ENCODE results near the gene TSPAN31. TPM values are rescaled to one million over a fixed set of nuclear protein-coding genes. Genes with fewer than 3 reads are reported as not detected.

The TSPAN31 gene
- total RNA-seq, 1 experiment from 2014 or later: 64.1 TPM

DNA sequence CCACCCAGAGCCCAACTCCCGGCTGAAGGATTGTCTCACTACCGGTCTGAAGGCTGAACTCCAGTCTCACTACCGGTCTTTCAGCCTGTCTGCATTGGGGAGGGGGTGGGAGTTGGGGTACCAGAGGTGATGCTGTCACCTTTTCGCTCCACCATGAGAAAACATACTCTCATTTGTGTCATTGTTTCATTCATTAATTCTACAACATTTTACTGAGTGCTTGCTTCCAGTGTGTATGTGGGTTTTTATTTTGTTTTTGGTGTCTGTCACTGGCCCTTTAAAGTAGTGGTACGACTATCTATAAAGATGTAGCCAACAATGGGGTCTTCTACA, 7.8 kb downstream of the TSPAN31 start:
- no peak for DNase-seq (ENCODE audit: low spot score)

DNA sequence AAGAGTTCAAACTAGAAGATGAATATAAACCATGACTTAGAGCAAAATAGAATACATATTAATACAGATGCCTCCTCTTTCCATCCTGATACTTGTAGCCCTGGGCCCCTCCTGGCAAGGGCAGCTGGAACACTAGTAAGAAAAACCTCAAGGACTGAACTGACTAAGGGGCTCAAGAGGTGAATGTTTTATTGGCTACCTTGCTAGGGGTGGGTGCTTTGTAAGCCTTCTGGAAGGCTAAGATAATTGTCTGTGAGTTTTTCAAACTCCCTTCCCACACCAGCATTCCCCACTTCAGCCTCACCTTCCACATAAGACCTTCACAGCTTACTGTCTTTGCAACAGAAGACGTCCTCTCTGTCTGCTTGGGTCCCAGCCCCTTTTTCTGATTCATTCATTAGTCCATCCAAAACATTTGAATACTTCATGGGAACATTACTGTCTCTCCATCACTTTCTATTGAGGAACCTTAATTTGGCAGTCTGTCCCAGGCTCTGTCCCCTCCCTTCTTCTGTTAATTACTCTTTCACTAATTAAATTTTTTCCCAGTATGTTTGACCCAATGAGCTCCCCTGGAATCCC, 9.0 kb downstream of the TSPAN31 start:
- no peak for DNase-seq (ENCODE audit: low spot score)

DNA sequence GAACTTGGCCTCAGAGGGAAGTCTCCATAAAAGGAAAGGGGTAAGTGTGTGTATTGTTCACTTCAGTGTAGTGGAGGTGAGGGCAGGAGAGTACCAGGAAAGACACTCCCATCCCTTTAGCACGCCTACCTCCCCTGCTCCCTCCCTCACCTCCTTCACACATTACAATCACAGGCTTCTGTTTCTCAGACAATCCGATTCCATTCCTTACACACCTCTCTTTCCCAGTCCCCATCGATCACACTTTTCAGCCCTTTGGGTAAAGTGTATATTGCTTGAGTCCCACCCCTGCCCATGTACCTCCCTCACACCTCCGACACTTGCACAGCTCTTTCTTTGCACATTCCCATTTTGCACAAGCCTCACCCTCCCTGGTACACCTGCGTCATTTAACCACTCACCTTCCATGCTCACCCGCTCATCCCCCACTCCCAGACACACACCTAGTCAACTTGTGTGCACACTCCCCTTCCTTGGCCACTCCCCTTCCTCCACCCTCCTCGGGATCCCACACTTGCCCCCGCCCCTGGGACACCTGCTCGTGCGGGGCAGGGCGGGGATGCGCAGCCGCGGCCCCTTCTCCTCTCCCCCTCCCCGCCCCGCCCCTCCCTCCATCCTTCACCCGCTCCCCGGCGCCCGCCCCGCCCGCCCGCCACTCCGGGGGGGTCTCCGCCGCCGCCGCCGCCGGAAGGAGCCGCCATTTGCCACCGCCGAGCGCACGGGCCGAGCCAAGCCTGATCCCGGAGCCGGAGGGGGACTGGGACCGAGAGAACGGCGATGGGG, 9.8 kb downstream of the TSPAN31 start, which contains the start of gene MARCHF9:
Gene MARCHF9 (plus strand): TSS at position 693 of the 783 bp plus-strand sequence. CDS start 426 bp downstream, outside the sequence.
- DNase-seq (ENCODE audit: low spot score): peak; percentile 37

DNA sequence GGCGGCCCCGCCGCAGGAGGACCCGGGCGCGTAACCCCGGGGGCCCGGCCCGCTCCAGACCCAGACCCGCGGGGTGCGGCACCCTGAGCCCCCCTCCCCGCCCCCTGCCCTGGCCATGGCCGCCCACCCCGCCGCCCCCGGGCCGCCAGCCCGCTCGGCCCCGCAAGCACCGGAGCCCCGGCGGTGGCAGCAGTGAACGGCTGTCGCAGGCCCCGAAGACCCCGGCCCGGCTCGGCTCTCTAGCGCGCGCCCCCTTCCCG, 10.3 kb downstream of the TSPAN31 start:
- no peak for DNase-seq (ENCODE audit: low spot score)

DNA sequence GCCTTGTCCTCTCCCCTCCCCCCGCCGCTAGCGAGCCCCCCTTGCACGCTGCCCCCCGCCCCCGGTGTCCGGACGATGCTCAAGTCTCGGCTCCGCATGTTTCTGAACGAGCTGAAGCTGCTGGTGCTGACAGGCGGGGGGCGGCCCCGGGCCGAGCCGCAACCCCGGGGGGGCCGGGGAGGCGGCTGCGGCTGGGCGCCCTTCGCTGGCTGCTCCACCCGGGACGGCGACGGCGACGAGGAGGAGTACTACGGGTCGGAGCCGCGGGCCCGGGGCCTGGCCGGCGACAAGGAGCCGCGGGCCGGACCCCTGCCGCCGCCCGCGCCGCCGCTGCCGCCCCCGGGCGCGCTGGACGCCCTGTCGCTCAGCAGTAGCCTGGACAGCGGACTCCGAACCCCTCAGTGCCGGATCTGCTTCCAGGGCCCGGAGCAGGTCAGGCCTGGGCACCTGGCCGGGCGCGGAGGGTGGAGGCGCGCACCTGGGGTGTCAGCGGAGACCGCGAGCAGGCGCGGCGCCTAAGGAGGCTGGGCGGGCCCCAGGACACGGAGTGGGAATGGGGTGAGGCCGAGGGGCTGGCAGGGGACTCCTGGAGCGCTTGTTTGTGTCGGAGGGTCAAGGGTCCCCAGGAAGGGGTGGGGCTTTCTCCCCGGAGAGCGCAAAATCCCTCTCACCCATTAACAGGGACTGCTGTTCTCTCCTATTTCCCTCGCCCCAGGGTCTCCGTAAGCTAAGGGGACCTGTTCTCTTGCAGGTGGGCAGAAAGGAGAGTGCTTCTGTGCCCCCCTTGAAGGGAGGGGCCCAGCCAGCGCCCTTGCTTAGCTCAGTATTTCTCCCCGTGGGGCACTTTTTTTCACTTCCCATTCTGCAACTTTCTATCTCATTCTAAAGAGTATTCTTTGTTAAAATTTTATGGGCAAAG, 10.9 kb downstream of the TSPAN31 start:
- no peak for DNase-seq (ENCODE audit: low spot score)

DNA sequence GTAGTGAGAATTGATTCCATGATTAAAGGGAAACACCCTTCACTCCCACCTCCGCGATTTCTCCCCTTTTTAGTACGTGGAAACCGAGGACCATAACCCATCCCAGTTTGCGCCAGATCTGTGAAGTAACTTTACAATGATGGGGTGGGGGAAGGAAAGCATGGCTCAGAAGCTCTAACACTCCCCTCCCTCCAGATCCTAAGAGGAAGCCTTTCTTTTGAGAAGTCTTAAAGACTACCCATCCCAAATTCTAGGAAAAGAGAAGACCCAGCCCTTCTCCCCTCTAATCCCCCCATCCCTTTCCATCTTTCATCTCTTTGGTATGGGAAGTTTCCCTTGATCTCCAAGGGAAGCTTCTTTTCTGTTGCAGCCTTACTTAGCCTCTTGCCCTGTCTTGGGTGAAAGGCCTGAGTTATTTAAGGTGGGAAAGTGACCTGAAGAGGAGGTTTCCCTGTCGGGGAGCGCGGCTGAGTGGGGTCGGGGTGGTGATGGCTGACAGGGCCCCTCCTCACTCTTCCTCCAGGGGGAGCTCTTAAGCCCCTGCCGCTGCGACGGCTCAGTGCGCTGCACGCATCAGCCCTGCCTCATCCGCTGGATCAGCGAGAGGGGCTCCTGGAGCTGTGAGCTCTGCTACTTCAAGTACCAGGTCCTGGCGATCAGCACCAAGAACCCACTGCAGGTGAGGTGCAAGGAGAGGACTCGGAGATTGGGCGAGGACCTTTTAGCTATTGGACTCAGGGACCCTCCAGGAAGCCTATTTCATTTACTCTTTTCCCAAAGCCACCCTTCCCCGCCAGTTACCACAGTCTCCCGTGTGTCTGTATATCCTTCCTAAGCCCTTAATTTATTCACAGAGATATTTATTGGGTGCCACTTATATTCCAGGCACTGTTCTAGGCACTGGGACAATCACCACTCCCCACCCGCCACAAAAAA, 11.8 kb downstream of the TSPAN31 start:
- DNase-seq (ENCODE audit: low spot score): no peak

DNA sequence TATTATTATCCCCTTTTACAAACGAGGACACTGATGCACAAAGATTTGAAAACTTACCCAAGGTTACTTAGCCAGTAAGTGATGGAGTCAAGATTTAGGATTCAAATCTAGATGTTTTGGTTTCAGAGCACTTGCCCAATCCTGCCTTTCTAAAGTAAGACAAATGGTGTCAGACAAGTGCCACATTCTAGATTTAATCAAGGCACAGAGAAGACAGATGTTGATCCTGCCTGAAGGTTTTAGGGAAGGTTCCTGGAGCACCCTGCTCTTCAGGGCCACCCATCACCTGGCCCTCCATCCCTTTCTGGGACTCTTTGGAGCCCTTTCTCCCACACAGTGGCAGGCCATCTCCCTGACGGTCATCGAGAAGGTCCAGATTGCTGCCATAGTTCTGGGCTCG, 12.9 kb downstream of the TSPAN31 start:
- DNase-seq (ENCODE audit: low spot score): no peak

DNA sequence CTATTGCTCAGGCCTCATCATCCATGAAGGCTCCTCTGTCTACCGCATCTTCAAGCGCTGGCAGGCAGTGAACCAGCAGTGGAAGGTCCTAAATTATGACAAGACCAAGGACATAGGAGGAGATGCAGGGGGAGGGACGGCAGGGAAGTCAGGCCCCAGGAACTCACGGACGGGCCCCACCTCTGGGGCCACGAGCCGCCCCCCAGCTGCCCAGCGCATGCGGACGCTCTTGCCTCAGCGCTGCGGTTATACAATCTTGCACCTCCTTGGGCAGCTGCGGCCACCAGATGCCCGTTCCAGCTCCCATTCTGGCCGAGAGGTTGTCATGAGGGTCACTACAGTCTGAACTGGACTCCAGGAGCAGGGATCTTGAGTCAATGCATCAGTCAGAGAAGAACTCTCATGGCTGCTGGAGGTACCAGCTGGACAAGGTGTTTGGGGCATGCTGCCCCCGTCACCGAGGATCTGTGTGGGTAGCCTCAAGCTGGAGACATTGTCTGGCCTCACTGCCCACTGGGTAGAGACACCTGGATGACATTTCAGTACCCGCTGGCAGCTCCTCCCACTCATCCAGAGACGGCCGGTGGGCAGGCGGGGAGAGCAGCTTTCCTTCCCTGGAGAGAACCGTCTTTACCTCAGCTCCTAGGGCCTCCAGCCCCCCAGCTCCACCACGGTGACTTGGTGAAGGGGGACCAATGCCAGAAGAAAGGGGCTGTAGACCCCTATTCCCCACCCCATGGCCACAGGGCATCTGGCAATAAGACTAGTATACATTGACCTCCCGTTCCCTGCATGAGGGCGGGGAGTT, 13.9 kb downstream of the TSPAN31 start:
- no peak for DNase-seq (ENCODE audit: low spot score)

DNA sequence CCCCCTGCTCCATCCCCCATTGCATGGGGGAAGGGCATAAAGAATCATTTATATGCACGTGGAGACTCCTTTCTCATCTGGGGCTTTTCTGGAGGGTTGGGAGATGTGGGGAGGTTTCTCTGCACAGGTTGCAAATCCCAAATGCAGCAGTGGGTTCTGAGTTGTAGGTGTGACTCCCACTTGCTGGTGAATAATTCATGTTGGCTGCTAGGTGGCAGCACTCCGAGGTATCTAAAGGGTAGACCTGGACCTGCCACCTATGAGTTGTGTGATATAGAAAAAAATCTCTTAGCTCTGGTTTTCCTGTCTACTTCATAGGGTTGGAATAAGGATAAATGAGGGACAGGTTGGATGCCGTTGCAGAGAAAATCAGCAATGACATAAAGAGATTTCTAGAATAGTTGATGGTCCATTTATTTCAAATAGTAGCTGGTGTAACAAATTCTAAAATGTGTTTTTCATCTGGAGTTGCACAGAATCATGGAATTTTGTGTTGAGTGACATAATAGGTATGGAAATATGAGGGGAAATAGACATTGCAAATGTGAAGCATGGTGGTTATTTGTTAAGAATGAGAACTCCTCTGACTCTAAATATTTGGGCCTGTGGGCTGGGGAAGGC, 14.6 kb downstream of the TSPAN31 start:
- DNase-seq (ENCODE audit: low spot score): peak; percentile 39

DNA sequence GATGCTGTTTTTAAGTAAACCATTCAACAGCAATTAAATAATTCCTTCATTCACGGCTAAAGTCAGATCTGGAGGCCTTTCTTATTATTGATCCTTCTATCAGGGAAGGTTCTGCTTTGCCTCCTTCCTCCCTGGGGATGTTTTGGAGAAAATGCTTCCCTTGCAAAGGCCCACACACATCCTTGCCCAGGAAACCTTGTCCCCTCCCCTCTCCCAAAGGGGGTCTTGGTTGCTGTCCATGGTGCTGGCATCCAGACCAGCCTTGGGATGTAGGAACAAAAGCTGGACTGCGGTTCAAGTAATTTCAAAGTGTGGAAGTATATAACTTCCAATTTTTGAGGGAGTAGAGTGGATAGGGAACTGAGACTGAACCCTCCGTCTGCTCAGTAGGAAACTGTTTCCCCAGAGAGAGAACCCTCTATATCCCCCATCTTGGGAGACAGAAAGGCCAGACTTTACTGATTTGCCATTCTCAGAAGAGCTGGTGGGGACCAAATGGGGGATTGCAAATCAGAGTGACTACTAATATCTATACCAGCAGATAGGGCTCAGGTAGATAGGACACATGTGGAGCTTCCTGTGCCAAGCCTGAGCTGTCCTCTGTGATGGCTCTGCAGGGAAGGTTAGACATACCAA, 15.6 kb downstream of the TSPAN31 start:
- no peak for DNase-seq (ENCODE audit: low spot score)

DNA sequence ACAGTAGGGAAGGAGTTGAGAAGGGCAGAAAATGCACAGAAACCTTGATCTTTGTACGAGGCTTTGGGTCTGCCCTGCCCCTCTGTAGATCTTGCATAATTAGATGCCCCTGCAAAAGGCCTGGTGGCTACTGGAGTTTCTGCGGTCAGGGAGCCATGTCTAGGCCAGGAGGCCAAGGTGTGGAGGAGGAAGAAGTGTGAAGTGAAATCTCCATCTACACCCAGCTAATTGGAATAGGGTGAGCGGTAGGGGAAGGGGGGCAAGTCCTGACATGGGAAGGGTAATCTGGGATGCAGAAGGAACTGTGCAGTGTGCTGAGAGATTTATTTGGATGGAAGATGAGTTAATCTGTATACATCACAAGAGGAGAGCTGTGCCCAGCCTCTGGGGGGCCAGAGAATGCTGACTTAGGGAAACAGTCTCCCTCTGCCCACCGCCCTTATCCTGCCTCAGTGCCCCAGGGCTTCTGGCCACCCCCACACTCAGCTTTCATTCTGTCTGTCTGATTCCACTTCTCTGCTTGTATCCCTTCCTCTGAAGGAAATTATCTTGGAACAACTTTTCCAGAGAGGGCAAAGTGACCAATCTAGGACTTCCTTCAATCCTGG, 16.7 kb downstream of the TSPAN31 start:
- no peak for DNase-seq (ENCODE audit: low spot score)

DNA sequence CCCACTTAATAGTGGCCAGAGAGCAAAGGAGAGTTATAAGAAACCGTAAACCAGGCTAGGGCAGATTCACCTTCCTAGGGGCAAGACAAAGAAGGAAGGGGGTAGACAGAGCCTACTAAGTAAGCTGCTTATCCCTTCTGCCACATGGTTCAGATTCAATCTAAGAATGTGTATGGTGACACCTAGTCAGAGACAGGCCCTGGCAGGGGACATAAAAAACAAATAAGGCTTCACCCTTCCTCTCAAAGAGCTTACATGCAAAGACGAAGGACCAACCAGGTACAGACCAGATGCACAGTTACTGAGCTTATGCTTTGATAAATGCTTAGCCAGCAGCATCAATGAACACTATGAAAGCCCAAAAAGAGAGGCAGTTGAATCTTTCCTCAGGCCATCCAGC, 17.6 kb downstream of the TSPAN31 start:
- no peak for DNase-seq (ENCODE audit: low spot score)

DNA sequence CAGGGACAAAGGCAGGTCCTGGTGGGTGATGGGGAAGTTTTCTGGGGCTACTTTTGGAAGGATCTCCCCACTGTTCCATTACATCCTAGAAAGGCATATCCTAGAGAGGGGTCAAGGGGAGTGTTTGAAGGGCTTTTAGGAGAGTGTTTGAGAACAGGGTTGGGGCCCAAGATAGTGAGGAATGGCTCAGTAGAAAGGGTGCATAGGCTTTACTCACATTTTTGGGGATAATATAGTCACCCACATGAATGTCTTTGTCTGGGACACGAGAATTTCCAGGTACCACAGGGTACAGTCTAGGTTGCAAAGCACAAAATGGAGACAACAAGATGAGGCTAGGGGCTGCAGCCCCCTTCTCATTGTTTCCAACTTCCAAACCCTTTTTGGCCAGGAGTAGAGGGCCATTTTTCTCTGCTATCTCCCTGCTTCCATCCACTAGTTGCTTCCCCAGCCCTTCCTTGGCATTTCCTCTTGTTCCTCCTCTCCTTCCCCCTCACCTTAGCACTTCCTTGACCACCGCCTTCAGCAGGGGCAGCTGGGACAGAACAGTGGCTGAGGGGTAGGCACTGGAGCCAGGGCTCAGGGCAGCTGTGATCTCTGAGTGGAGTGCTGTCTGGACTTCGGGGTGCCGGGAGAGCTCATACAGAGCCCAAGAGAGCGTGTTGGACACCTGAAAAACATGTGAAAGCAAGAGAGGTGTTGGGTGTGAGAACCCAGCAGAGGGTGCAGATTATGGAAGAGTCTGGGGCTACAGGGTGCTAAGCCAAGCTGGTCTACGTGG, 19.2 kb downstream of the TSPAN31 start:
- no peak for DNase-seq (ENCODE audit: low spot score)

DNA sequence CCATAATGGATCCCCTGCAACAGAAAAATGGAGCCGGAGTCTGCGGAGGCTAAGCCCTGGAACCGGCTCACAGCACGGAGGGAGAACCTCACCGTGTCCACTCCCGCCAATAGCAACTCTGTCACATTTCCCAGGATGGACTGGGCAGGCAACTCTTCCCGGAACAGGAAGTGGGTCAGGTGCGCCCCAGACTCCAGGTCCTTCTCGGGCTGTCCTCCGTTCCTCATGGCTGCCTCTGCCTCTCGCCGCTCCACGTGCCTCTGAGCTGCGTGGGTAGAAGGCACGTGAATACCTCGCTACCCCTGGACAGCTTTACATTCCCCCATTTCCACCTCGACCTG, 19.8 kb downstream of the TSPAN31 start:
- DNase-seq (ENCODE audit: low spot score): no peak

DNA sequence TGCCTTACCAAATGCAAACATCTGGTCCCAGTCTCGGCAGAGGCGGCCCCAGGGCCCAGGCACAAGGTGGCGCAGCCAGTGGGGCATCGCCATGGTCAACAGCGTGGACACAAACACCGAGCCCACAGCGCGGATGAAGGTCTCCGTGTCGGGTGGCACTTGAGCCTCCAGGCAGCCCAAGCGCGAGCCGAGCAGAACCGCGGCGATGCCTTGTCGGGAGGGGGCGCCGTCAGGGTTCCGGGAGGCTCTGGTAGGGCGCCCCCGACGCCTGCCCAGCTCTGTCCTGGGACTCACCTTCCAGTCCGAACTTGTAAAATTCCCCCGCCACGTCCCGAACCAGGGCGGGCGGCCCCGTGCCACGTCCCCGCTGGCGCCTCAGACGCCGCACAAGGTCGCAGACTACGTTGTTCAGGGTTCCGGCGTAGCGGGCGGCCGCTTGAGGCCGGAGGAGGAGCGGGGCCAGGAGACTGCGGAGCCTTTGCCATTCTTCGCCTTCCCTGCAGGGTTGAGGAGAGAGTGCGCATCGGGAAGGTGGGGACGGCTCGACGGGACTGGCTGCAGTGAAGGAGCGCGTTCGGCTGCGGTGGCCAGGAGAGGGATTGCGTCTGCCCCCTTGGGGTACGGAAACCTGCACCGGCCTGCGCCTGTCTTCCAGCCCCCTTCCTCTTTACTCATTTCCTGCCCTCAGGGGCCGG, 20.3 kb downstream of the TSPAN31 start:
- no peak for DNase-seq (ENCODE audit: low spot score)

DNA sequence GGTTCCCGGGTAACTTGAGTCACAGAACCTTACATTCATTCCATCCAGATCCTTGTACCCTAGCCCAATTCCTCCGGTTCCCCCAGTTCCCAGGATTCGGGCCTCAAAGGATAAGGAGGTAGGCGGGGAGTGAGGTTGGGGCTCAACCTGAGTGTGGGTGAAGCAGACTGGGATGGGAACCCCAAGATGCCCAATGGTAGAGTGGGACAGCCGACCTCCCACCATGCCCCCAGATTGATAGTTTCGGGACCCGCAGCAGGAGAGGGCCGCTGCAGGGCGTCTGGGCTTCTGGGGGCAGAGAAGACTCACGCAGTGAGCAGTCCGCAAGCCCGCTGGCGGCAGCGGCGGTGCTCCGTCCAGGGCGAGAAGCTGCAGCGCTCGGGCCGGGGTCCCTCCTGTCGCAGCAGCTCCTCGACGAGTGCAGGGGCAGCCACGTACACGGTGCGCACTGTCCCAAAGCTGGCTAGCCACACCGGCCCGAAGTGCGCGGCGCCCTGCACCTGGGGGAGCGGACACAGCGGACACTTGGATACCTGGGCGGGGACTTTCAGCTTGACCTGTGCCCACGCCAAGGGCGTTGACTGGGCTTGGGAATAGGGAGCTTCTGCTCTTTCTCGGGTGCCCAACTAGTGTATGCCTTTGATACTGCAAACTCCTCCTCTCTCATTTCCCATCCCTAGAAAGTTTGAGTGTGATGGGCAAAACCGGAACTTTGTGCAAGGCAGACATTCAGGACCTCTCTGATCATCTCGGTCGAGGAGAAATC, 21.0 kb downstream of the TSPAN31 start:
- no peak for DNase-seq (ENCODE audit: low spot score)
